Neural cell (in vitro differentiated cells): ENCODE measurements around the gene MAIP1. TPM values are rescaled to one million over a fixed set of nuclear protein-coding genes. Genes with fewer than 3 reads are reported as not detected.

ENCODE experiments used
- H2AFZ ChIP-seq: fragments of 200-600, 300-800 bp; sonication (generic), shearing (Covaris generic); 2 replicates; pipeline ENCODE4 v1.6.0; 2014; ENCODE audit warnings: low read depth, mild to moderate bottlenecking, antibody characterized with exemption, low read length, moderate library complexity
- H3F3A ChIP-seq: fragments of 200-600 bp; shearing (Covaris generic); 2 replicates; pipeline ENCODE4 v1.6.1; 2016; ENCODE audit warnings: mild to moderate bottlenecking, moderate library complexity, mixed read lengths, antibody characterized with exemption, low read length; ENCODE audit not compliant: insufficient read depth, poor library complexity, severe bottlenecking
- H3K27ac ChIP-seq: fragments of 200-600, 300-800 bp; sonication (generic), shearing (Covaris generic); 2 replicates; pipeline ENCODE4 v1.5.1; 2014; ENCODE audit warnings: mild to moderate bottlenecking, low read length, moderate library complexity
- H3K27me3 ChIP-seq: fragments of 300-800, 200-600 bp; sonication (generic), shearing (Covaris generic); 2 replicates; pipeline ENCODE4 v1.6.0; 2014; ENCODE audit warnings: mild to moderate bottlenecking, low read depth, low read length, moderate library complexity; ENCODE audit not compliant: insufficient read depth
- H3K36me3 ChIP-seq: fragments of 300-800, 200-600 bp; sonication (generic), shearing (Covaris generic); 2 replicates; pipeline ENCODE4 v1.5.1; 2014; ENCODE audit warnings: mild to moderate bottlenecking, antibody characterized with exemption, low read length, moderate library complexity; ENCODE audit not compliant: insufficient read depth
- H3K4me2 ChIP-seq: fragments of 300-800, 200-600 bp; sonication (generic), shearing (Covaris generic); 2 replicates; pipeline ENCODE4 v1.6.0; 2014; ENCODE audit warnings: mild to moderate bottlenecking, low read length
- H3K4me3 ChIP-seq: fragments of 300-800, 200-600 bp; sonication (generic), shearing (Covaris generic); 2 replicates; pipeline ENCODE4 v1.5.1; 2014; ENCODE audit warnings: mild to moderate bottlenecking, low read length, moderate library complexity
- H3K79me2 ChIP-seq: fragments of 200-600 bp; shearing (Covaris generic); replicated peaks from 2 replicates; pipeline ENCODE4 v1.6.0; 2014; ENCODE audit warnings: mild to moderate bottlenecking, low read length, moderate library complexity; ENCODE audit not compliant: insufficient read depth
- H3K9ac ChIP-seq: fragments of 300-800, 200-600 bp; sonication (generic), shearing (Covaris generic); 2 replicates; pipeline ENCODE4 v1.6.1; 2016; ENCODE audit warnings: mild to moderate bottlenecking, low read length, mixed read lengths
- H3K9me2 ChIP-seq: fragments of 200-600 bp; shearing (Covaris generic); 2 replicates; pipeline ENCODE4 v1.6.1; 2016; ENCODE audit warnings: mild to moderate bottlenecking, low read length, mixed read lengths; ENCODE audit not compliant: insufficient read depth
- H3K9me3 ChIP-seq: fragments of 200-600, 300-800 bp; sonication (generic), shearing (Covaris generic); 2 replicates; pipeline ENCODE4 v1.6.1; 2016; ENCODE audit warnings: mild to moderate bottlenecking, mixed run types, low read length, moderate library complexity, mixed read lengths
- H4K20me1 ChIP-seq: fragments of 200-600 bp; shearing (Covaris generic); 2 replicates; pipeline ENCODE4 v1.6.1; 2016; ENCODE audit warnings: mild to moderate bottlenecking, mixed run types; ENCODE audit not compliant: insufficient read depth
- EP300 ChIP-seq: fragments of 450-650 bp; conservative IDR thresholded peaks from 2 replicates; pipeline ENCODE4 v1.6.1; 2014; ENCODE audit warnings: antibody characterized with exemption, mild to moderate bottlenecking, moderate library complexity; ENCODE audit not compliant: poor library complexity, severe bottlenecking
- EZH2 ChIP-seq: fragments of 200-600, 300-800 bp; shearing (Covaris generic), sonication (generic); IDR thresholded peaks from 2 replicates; pipeline ENCODE4 v1.6.1; 2014; ENCODE audit warnings: antibody characterized with exemption, low read length, borderline replicate concordance, mild to moderate bottlenecking; ENCODE audit not compliant: insufficient read depth, poor library complexity, severe bottlenecking
- MXI1 ChIP-seq: fragments of 450-650 bp; conservative IDR thresholded peaks from 2 replicates; pipeline ENCODE4 v1.6.1; 2014; ENCODE audit warnings: antibody characterized with exemption, mild to moderate bottlenecking; ENCODE audit not compliant: poor library complexity, severe bottlenecking
- POLR2AphosphoS5 ChIP-seq: IDR thresholded peaks from 2 replicates; pipeline ENCODE4 v1.6.1; 2012
- RAD21 ChIP-seq: fragments of 450-650 bp; conservative IDR thresholded peaks from 2 replicates; pipeline ENCODE4 v1.6.1; 2014; ENCODE audit warnings: antibody characterized with exemption, mild to moderate bottlenecking, moderate library complexity
- SMC3 ChIP-seq: fragments of 450-650 bp; conservative IDR thresholded peaks from 2 replicates; pipeline ENCODE4 v1.6.1; 2014; ENCODE audit warnings: antibody characterized with exemption, mild to moderate bottlenecking, moderate library complexity; ENCODE audit not compliant: poor library complexity
- TAF1 ChIP-seq: IDR thresholded peaks from 2 replicates; pipeline ENCODE4 v1.6.1; 2012; ENCODE audit warnings: low read depth
- polyA plus RNA-seq: library from polyadenylated mRNA; depleted of rRNA; stranded (reverse); fragments of >200 nt; gene quantifications from 2 replicates; pipeline ENCODE4 v1.2.3, GENCODE V29; 2014
- TF ChIP-seq, protein P1 (sequence below): IDR thresholded peaks from 2 replicates; pipeline ENCODE4 v1.6.1; 2012; ENCODE audit warnings: borderline replicate concordance
- TF ChIP-seq, protein P2 (sequence below): fragments of 450-650 bp; IDR thresholded peaks from 2 replicates; pipeline ENCODE4 v1.5.1; 2014; ENCODE audit warnings: antibody characterized with exemption, mild to moderate bottlenecking, moderate library complexity; ENCODE audit not compliant: poor library complexity, severe bottlenecking

MAIP1 gene
- polyA plus RNA-seq, 1 donor from 2014 or later = 24.1 TPM

DNA sequence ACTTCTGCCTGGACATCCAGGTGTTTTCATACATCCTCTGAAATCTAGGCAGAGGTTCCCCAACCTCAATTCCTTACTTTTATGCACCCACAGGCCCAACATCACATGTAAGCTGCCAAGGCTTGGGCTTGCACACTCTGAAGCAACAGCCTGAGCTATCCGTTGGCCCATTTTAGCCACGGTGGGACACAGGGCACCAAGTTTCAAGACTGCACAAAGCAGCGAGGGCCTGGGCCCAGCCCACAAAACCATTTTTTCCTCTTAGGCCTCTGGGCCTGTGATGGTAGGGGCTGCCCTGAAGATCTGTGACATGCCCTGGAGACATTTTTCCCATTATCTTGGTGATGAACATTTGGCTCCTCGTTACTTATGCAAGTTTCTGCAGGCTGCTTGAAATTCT lies 38.4 kb upstream of the MAIP1 start:
- no peak for TF ChIP-seq EP300
- TF ChIP-seq MXI1 = no peak
- TF ChIP-seq RAD21 = no peak
- TF ChIP-seq, protein P1, sequence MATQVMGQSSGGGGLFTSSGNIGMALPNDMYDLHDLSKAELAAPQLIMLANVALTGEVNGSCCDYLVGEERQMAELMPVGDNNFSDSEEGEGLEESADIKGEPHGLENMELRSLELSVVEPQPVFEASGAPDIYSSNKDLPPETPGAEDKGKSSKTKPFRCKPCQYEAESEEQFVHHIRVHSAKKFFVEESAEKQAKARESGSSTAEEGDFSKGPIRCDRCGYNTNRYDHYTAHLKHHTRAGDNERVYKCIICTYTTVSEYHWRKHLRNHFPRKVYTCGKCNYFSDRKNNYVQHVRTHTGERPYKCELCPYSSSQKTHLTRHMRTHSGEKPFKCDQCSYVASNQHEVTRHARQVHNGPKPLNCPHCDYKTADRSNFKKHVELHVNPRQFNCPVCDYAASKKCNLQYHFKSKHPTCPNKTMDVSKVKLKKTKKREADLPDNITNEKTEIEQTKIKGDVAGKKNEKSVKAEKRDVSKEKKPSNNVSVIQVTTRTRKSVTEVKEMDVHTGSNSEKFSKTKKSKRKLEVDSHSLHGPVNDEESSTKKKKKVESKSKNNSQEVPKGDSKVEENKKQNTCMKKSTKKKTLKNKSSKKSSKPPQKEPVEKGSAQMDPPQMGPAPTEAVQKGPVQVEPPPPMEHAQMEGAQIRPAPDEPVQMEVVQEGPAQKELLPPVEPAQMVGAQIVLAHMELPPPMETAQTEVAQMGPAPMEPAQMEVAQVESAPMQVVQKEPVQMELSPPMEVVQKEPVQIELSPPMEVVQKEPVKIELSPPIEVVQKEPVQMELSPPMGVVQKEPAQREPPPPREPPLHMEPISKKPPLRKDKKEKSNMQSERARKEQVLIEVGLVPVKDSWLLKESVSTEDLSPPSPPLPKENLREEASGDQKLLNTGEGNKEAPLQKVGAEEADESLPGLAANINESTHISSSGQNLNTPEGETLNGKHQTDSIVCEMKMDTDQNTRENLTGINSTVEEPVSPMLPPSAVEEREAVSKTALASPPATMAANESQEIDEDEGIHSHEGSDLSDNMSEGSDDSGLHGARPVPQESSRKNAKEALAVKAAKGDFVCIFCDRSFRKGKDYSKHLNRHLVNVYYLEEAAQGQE = no peak
- no peak for TF ChIP-seq EZH2
- TF ChIP-seq SMC3 = no peak
- TF ChIP-seq TAF1 = no peak
- TF ChIP-seq, protein P2, sequence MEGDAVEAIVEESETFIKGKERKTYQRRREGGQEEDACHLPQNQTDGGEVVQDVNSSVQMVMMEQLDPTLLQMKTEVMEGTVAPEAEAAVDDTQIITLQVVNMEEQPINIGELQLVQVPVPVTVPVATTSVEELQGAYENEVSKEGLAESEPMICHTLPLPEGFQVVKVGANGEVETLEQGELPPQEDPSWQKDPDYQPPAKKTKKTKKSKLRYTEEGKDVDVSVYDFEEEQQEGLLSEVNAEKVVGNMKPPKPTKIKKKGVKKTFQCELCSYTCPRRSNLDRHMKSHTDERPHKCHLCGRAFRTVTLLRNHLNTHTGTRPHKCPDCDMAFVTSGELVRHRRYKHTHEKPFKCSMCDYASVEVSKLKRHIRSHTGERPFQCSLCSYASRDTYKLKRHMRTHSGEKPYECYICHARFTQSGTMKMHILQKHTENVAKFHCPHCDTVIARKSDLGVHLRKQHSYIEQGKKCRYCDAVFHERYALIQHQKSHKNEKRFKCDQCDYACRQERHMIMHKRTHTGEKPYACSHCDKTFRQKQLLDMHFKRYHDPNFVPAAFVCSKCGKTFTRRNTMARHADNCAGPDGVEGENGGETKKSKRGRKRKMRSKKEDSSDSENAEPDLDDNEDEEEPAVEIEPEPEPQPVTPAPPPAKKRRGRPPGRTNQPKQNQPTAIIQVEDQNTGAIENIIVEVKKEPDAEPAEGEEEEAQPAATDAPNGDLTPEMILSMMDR = no peak
- TF ChIP-seq POLR2AphosphoS5 = no peak
- no peaks in the 10 kb centered on the region for H3K27me3 ChIP-seq
- H3K4me2 ChIP-seq = no peak overlapping the region
- H3K79me2 ChIP-seq = peaks cover 70% of the 10 kb centered on the region
- H3K9me3 ChIP-seq = peaks cover 4% of the 10 kb centered on the region
- no peaks in the 10 kb centered on the region for H4K20me1 ChIP-seq
- H2AFZ ChIP-seq = no peak overlapping the region
- H3K27ac ChIP-seq = no peak overlapping the region
- no peaks in the 10 kb centered on the region for H3F3A ChIP-seq
- H3K4me3 ChIP-seq = no peak overlapping the region
- no peaks in the 10 kb centered on the region for H3K9me2 ChIP-seq
- H3K9ac ChIP-seq = no peak overlapping the region
- no peaks in the 10 kb centered on the region for H3K36me3 ChIP-seq

DNA sequence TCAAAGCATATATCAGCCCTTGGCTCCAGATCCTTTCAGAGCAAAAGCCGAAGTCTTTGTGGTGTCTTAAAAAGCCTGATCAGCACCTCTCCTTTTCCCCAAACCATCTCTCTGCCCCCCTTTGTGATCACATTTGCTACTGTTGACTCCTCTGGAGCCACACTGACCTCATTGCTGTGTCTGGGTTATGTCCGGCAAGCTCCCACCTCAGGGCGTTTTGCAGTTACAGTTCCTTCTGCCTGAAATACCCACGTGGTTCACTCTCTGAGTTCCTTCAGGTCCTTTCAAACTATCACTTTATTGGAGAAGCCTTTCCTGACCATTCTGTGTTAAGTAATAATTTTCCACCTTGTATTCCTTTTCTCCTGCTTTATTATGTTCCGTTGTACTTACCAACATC lies 32.5 kb upstream of the MAIP1 start:
- TF ChIP-seq EZH2 (no peak), MXI1 (no peak), RAD21 (no peak), TAF1 (no peak), EP300 (no peak), POLR2AphosphoS5 (no peak), SMC3 (no peak)
- TF ChIP-seq, protein P2 = no peak
- TF ChIP-seq, protein P1 = no peak
- H2AFZ ChIP-seq = no peak overlapping the region
- no peak overlapping the region for H3K9ac ChIP-seq
- H3K9me3 ChIP-seq = no peaks in the 10 kb centered on the region
- peaks cover 11% of the 10 kb centered on the region for H3K36me3 ChIP-seq
- H3K4me2 ChIP-seq = no peak overlapping the region
- peaks cover 50% of the 10 kb centered on the region for H3K79me2 ChIP-seq
- no peaks in the 10 kb centered on the region for H4K20me1 ChIP-seq
- H3K4me3 ChIP-seq = no peak overlapping the region
- H3K27me3 ChIP-seq = no peaks in the 10 kb centered on the region
- H3K27ac ChIP-seq = no peak overlapping the region
- no peaks in the 10 kb centered on the region for H3K9me2 ChIP-seq
- no peaks in the 10 kb centered on the region for H3F3A ChIP-seq
